Activated CD8-positive, alpha-beta memory T cell treated with anti-CD3 and anti-CD28 coated beads for 1 hour (primary cell): ENCODE results near the gene HCAR3.
"Not testable (repeated sequence)": the region's sequence is repeated elsewhere in the genome, so short reads cannot be mapped to it uniquely, and the experiment has no call there.

Experiments
- DNase-seq, 2 donors: peaks; one replicate each; pipeline ENCODE4 v3.0.0-alpha.2; 2020; ENCODE audit warnings: low read depth in 1 of 2; ENCODE audit errors: extremely low read depth in 1 of 2

Gene HCAR3

GRCh38 chr12:122724641-122725243, 8.1 kb upstream of the HCAR3 start:
- no peak for DNase-seq

- DNase-seq, result no peak
These were observed 5.8 kb upstream of the HCAR3 start for GRCh38 chr12:122722387-122722786.

- no peak for DNase-seq
These were observed 4.5 kb upstream of the HCAR3 start for GRCh38 chr12:122721057-122721545.

DNA sequence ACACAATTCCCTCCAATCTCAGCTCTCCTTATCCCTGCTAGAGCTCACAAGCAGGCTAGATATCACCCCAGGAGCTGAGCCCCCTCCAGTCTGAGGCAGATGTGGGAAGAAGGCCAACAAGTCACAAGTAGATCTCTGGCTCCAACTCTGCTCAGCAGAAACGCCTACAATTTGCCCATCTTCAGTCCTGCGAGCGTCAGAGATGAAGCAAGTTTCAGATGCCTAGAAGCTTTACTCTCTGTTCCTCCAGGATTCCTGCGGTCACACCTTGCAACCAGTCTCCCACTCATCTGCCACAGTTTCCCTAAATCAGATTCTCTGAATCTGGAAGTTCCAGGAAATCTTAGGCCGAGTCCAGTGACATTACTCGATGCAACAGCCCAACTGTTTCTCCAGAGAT, 1.4 kb downstream of the HCAR3 start:
- DNase-seq, result not testable (repeated sequence)

- not testable (repeated sequence) for DNase-seq
These were observed 3.0 kb downstream of the HCAR3 start for GRCh38 chr12:122713491-122714188.

DNA sequence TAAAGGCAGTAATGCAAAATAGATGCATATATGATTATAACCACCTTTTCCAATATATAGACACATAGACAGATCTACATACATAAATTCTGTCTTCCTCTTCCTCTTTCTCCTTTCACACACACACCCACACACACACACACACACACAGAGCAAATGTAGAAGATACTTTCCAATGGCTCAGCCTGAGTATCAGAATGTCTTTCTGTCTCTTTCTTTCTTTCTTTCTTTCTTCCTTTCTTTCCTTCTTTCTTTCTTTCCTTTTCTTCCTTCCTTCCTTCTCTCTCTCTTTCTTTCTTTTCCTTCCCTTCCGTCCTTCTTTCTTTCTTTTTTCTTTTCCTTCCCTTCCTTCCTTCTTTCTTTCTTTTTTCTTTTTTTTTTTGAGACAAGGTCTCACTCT, 5.3 kb downstream of the HCAR3 start:
- not testable (repeated sequence) for DNase-seq

DNA sequence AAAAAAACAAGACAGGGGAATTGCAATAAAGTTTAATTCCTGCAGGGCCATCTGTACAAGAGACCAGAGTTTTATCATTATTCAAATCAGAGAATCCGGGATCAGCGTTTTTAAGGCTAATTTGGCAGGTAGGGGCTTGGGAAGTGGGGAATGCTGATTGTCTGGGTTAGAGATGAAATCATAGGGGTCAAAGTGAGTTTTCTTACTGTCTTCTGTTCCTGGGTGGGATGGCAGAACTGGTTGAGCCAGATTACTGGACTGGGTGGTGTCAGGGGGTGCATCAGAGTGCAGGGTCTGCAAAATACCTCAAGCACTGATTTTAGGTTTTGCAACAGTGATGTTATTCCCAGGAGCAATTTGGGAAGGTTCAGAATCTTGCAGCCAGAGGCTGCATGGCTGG, 6.3 kb downstream of the HCAR3 start:
- not testable (repeated sequence) for DNase-seq

DNA sequence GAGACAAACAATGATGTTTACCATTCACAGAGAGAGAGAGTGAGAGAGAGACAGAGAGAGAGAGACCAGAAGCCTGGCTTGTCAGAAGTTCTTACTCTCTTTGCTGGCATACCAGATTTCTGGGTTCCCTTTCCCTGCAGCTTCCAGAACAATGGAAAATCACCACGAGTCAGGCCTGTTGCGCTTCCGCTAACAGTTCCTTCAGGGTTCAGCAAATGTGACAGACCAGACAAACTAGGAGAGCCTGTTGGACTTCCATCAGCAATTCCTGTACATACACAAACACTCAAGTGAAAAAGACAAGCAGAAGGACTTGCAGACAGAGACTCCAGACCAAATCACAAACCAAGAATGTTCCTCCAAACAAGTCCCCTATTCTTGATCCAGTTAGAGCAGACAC, 7.3 kb downstream of the HCAR3 start:
- not testable (repeated sequence) for DNase-seq

- DNase-seq, result not testable (repeated sequence)
These were observed 12.8 kb downstream of the HCAR3 start for GRCh38 chr12:122703841-122704240.

DNA sequence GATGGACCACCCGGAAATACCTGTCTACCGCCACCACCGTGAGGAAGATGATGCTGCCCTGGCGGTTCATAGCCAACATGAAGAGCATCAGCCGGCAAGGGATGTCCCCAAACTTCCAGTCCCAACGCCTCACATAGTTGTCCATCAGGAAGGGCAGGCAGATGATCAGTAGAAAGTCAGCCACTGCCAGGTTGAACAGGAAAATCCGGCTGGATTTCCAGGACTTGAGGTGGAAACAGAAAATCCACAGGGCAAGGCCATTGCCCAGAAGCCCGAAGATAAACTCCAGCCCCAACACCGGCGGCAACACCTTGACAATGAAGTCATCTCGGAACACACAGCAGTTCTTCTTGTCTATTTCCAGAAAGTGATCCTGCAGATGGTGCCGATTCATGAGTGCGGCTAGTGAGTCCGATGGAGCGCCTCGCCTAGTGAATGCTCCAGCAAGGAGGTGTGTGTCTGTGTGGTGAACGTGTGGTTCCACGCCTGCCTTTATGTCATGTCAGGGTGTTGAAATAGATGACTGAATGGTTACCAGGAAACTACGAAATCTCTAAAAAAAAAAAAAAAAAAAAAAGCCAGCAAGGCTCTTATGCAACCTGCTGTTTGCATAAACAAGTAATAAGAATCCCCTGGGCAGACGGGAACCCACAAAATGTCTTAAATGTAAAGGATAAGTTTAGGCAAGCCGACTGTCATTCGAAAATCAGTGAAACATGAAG, 13.6 kb downstream of the HCAR3 start, which contains the start of gene HCAR2:
Gene HCAR2, minus strand, starts transcription at position 468 of the 722 bp plus-strand sequence. Its CDS starts 74 bp downstream, at position 394.
- DNase-seq, result not testable (repeated sequence)

DNA sequence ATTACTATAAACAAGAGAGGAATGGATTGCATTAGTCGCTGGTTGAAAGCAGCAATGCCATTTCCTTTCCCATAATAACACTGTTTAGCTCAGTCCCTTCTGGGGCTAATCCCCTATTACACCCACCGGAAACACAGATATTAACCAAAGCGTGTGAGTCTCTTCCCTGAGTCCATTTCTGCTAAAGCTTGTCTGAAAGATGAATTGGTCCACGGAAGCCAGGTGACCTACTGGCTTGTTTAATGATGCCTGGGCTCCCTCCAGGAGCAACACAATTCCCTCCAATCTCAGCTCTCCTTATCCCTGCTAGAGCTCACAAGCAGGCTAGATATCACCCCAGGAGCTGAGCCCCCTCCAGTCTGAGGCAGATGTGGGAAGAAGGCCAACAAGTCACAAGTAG, 15.1 kb downstream of the HCAR3 start:
- not testable (repeated sequence) for DNase-seq

- DNase-seq, result not testable (repeated sequence)
These were observed 16.4 kb downstream of the HCAR3 start for GRCh38 chr12:122700038-122700710.

- DNase-seq, result not testable (repeated sequence)
These were observed 19.7 kb downstream of the HCAR3 start for GRCh38 chr12:122696922-122697321.

DNA sequence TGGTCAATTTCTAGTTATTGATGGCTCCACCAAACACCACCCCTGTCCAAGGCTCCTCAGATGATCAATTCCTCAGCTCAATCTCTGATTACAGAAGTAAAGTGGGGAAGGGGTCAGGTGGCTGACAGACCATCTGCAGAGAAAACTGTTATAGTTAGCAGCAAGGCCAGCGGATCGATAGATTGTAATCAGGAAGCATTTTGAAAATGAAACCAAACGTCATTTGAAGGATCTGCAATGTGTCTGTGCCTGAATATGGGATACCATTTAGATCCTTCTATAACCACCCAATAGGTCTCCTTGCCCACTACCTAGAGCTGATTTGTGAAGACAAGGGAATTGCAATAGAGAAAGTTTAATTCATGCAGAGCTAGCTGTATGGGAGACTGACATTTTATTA, 25.0 kb downstream of the HCAR3 start:
- DNase-seq, result no peak

DNA sequence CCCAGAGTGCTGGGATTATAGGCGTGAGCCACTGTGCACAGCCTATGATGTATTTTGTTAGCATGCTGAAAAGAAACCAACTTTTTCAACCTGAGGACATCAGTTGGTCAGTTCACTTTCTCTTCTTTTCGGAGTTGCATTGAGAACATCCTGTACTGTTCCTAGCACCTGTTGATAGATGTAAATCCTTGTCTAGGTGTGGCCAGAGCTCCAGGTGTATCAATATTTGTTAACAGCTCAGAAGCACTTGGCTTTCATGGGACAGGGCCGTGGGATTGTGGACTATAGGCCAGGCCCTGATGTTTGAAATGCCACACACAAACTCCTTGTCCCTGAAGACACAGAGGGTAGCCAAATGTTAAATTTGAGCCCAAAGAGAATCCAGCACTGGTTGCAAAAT, 28.3 kb downstream of the HCAR3 start:
- DNase-seq, result no peak

GRCh38 chr12:122687086-122687485, 29.5 kb downstream of the HCAR3 start:
- DNase-seq, result no peak

DNA sequence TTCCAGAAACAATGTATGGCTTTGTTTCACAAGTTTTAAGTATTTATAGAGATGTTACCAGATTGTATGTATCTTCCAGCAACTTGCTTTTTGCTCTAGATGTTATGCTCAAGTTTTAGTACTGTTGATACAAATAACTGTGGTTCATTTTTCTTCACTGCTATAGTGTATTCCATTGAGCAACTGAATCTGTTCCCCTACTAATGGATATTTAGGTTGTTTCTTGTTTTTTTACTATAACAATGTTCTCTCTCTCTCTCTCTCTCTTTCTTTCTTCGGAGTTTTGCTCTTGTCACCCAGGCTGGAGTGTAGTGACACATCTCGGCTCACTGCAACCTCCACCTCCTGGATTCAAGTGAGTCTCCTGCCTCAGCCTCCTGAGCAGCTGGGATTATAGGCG, 30.1 kb downstream of the HCAR3 start:
- no peak for DNase-seq

DNA sequence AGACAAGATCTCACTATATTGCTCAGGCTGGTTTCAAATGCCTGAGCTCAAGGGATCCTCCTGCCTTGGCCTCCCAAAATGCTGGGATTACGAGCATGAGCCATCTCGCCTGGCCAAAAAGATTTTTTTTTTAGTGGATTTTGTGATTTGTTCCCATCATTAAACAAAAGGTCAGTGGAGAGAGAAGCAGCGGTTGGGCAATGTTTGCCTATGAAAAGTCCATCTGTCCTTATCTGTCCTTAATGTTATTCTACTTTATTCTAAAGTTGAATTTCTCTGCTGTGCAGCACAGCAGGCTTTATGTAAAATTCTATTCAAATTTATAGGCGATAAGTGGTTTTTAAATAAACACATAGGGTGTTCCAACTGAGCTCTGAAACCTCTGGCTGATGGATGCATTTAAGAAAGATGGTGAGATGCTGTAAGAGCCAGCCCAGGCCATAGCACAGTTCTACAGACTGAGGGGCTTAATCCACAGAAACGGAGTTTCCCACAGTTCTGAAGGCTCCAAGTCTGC, 32.3 kb downstream of the HCAR3 start:
- DNase-seq, result no peak

- DNase-seq, result no peak
These were observed 34.8 kb downstream of the HCAR3 start for GRCh38 chr12:122681814-122682213.

DNA sequence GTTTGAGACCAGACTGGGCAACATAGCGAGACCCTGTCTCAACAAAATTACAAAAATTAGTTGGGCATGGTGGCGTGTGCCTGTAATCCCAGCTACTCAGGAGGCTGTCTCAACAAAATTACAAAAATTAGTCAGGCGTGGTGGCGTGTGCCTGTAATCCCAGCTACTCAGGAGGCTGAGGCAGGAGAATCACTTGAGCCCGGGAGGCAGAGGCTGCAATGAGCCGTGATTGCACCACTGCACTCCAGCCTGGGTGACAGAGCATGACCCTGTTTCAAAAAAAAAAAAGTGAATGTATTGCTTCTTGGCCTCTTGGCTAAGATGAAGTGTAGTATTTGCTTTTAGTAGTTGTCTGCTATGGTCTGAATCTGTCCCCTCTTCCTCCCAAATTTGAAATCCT, 35.6 kb downstream of the HCAR3 start:
- not testable (repeated sequence) for DNase-seq

DNA sequence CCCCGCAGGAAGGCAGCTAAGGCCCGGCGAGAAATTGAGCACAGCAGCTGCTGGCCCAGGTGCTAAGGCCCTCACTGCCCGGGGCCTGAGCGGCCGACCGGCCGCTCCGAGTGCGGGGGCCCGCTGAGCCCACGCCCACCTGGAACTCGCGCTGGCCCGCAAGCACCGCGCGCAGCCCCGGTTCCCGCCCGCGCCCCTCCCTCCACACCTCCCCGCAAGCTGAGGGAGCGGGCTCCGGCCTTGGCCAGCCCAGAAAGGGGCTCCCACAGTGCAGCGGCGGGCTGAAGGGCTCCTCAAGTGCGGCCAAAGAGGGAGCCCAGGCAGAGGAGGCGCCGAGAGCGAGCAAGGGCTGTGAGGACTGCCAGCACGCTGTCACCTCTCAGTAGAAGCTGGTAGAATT, 39.8 kb downstream of the HCAR3 start:
- not testable (repeated sequence) for DNase-seq
